ENCODE results near the gene FCHO2. TPM values are rescaled to one million over a fixed set of nuclear protein-coding genes. Genes with fewer than 3 reads are reported as not detected.

Gene FCHO2
- total RNA-seq, 2 donors from 2014 or later = 16.8 to 18.5 TPM

DNA sequence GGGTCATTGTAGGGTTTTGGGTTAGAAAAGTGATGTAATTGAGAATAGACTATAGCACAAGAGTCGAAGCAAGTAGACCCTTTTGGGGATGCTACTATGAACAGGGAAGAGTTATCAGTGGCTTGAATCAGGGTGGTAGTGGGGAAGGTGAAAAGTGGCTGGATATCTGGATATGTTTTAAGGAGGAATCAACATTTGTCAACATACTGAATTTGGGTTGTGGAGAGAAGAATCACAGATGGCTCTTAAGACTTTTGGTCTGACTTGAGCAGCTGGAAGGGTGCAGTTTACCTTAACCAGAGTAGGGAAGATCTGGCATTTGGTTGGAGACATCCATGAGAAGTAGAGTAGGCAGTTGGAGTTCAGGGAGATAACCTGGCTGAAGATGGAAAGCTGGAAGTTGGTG lies 38.5 kb upstream of the FCHO2 start:
- no peaks in the 10 kb centered on the region for H3K4me1 Mint-ChIP-seq
- Histone ChIP-seq H3K9ac (ENCODE audit: extremely low read depth, low read length, poor library complexity, severe bottlenecking) (no peak overlapping the region), H3K4me3 (ENCODE audit: low read length) (no peak overlapping the region), H3K27ac (ENCODE audit: low read depth, low read length) (no peak overlapping the region), H3K27me3 (ENCODE audit: control insufficient read depth, insufficient read depth, low read length, poor library complexity, severe bottlenecking) (no peaks in the 10 kb centered on the region), H3K36me3 (ENCODE audit: control insufficient read depth, insufficient read depth, low read length) (peaks cover 9% of the 10 kb centered on the region), H3K9me3 (ENCODE audit: control insufficient read depth, low read length) (no peaks in the 10 kb centered on the region), H3K4me1 (ENCODE audit: control insufficient read depth, insufficient read depth, low read length) (no peaks in the 10 kb centered on the region)
- DNase-seq = no peak
- peaks cover 2% of the 10 kb centered on the region for H3K36me3 Mint-ChIP-seq (ENCODE audit: low read depth)
- 90 to 100% methylated on average over 1 of the region's 1 CpG for WGBS, 2 experiments (ENCODE audit: insufficient coverage in 1 of 2, insufficient read length in 1 of 2)
- TF ChIP-seq, protein P1, sequence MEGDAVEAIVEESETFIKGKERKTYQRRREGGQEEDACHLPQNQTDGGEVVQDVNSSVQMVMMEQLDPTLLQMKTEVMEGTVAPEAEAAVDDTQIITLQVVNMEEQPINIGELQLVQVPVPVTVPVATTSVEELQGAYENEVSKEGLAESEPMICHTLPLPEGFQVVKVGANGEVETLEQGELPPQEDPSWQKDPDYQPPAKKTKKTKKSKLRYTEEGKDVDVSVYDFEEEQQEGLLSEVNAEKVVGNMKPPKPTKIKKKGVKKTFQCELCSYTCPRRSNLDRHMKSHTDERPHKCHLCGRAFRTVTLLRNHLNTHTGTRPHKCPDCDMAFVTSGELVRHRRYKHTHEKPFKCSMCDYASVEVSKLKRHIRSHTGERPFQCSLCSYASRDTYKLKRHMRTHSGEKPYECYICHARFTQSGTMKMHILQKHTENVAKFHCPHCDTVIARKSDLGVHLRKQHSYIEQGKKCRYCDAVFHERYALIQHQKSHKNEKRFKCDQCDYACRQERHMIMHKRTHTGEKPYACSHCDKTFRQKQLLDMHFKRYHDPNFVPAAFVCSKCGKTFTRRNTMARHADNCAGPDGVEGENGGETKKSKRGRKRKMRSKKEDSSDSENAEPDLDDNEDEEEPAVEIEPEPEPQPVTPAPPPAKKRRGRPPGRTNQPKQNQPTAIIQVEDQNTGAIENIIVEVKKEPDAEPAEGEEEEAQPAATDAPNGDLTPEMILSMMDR (conservative IDR thresholded peaks at IDR 0.05) = no peak
- H3K27me3 Mint-ChIP-seq (ENCODE audit: insufficient read depth) = no peaks in the 10 kb centered on the region
- no peaks in the 10 kb centered on the region for H3K9me3 Mint-ChIP-seq
- no peak overlapping the region for H3K4me3 Mint-ChIP-seq
- no peak overlapping the region for H3K27ac Mint-ChIP-seq

DNA sequence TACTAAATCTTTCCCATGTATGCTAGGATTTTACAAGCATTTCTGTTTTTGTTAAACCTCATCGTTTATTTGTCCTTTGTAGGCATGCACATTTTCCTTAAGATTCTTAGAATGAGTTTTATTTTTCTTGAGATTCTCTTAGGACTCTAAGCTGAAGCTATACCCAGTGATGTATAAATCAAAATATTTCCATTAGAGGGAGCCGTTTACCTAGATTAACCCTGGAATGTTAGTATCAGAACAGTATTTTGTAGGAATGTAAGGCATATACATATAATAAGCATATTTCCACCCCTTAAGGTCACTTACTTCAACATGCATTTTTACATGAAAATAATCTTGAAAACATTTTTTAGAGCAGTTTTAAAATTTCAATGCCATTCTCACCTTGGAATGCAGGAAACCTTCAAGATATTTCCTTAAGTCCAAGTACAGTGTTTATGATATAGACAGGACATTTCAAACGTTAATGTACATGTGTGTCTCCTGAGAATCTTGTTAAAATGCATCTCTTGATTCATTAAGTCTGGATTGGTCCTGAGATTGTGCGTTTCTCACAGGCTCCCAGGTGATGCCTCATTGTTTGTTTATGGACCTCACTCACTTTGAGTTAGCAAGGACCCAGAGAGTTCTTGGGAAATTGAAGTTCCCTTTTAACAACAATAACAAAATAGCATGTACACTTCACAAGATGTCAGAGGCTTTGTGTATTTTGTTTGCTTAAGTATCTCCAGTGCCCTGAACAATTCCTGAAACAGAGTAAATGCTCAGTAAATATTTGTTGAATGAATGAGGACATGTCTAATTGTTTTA lies 34.9 kb upstream of the FCHO2 start:
- no peak overlapping the region for H3K4me3 Mint-ChIP-seq

DNA sequence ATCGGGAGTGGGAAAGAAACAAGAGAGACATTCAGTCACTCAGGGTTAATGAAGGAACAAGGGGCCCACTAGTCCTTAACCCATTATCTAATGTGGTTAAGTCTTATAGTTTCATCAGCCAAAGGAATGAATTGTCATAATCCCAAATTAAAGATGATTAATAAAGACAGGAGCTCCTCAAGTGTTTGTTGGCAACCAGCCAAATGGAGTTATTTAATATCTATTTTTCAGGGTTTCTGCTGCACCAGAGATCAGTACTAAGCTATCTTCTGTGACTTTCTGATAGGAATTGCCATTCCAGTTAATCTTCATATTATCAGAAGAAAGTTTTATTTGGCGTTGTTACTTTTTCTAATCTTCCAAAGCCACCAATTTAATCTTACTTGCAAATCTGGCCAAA lies 34.0 kb upstream of the FCHO2 start:
- Mint-ChIP-seq H3K27ac (no peak overlapping the region), H3K36me3 (ENCODE audit: low read depth) (peaks cover 4% of the 10 kb centered on the region), H3K9me3 (peaks cover 17% of the 10 kb centered on the region), H3K4me1 (no peaks in the 10 kb centered on the region), H3K4me3 (no peak overlapping the region), H3K27me3 (ENCODE audit: insufficient read depth) (peaks cover 4% of the 10 kb centered on the region)
- Histone ChIP-seq H3K9ac (ENCODE audit: extremely low read depth, low read length, poor library complexity, severe bottlenecking) (no peak overlapping the region), H3K27ac (ENCODE audit: low read depth, low read length) (no peak overlapping the region), H3K27me3 (ENCODE audit: control insufficient read depth, insufficient read depth, low read length, poor library complexity, severe bottlenecking) (no peaks in the 10 kb centered on the region), H3K36me3 (ENCODE audit: control insufficient read depth, insufficient read depth, low read length) (no peaks in the 10 kb centered on the region), H3K9me3 (ENCODE audit: control insufficient read depth, low read length) (no peaks in the 10 kb centered on the region), H3K4me3 (ENCODE audit: low read length) (no peak overlapping the region), H3K4me1 (ENCODE audit: control insufficient read depth, insufficient read depth, low read length) (no peaks in the 10 kb centered on the region)
- no peak for DNase-seq
- WGBS, 2 experiments (ENCODE audit: insufficient coverage in 1 of 2, insufficient read length in 1 of 2) = 89 to 92% methylated on average over 1 to 2 of the region's 2 CpGs
- TF ChIP-seq, protein P1 (conservative IDR thresholded peaks at IDR 0.05) = no peak

More for the DNA sequence above, 34.9 kb upstream of the FCHO2 start:
- Mint-ChIP-seq H3K9me3 (peaks cover 10% of the 10 kb centered on the region), H3K4me1 (no peaks in the 10 kb centered on the region), H3K27me3 (ENCODE audit: insufficient read depth) (no peaks in the 10 kb centered on the region), H3K27ac (no peak overlapping the region), H3K36me3 (ENCODE audit: low read depth) (peaks cover 4% of the 10 kb centered on the region)
- 43 to 61% methylated on average over 2 to 3 of the region's 4 CpGs for WGBS, 2 experiments (ENCODE audit: insufficient coverage in 1 of 2, insufficient read length in 1 of 2)
- no peaks in the 10 kb centered on the region for H3K27me3 ChIP-seq (ENCODE audit: control insufficient read depth, insufficient read depth, low read length, poor library complexity, severe bottlenecking)
- no peak overlapping the region for H3K27ac ChIP-seq (ENCODE audit: low read depth, low read length)
- no peaks in the 10 kb centered on the region for H3K36me3 ChIP-seq (ENCODE audit: control insufficient read depth, insufficient read depth, low read length)
- no peaks in the 10 kb centered on the region for H3K9me3 ChIP-seq (ENCODE audit: control insufficient read depth, low read length)
- no peak overlapping the region for H3K9ac ChIP-seq (ENCODE audit: extremely low read depth, low read length, poor library complexity, severe bottlenecking)
- no peak overlapping the region for H3K4me3 ChIP-seq (ENCODE audit: low read length)
- DNase-seq = no peak
- no peaks in the 10 kb centered on the region for H3K4me1 ChIP-seq (ENCODE audit: control insufficient read depth, insufficient read depth, low read length)
- TF ChIP-seq, protein P1 (conservative IDR thresholded peaks at IDR 0.05) = peak; percentile 65
